Vagina (tissue), 2 donors: ENCODE data around the gene SAC3D1.

Experiments
- CTCF ChIP-seq, 3 experiments: fragments of 450-650 bp in 2 of 3; fragments of 200-600 bp in 1 of 3; sonication (generic) in 1 of 3; IDR thresholded peaks; one replicate each; pipeline ENCODE4 v1.5.1; 2017 to 2019; ENCODE audit warnings: antibody characterized with exemption in 3 of 3, mild to moderate bottlenecking in 2 of 3, moderate library complexity in 2 of 3
- POLR2A ChIP-seq, 2 donors: fragments of 450-650 bp; IDR thresholded peaks; one replicate each; pipeline ENCODE4 v1.6.1; 2017; ENCODE audit warnings: antibody characterized with exemption in 2 of 2, mild to moderate bottlenecking in 2 of 2, moderate library complexity in 2 of 2
- POLR2AphosphoS5 ChIP-seq, 2 donors: sonication (generic); formaldehyde crosslinking; IDR thresholded peaks; one replicate each; pipeline ENCODE4 v1.9.0; 2017; ENCODE audit warnings: antibody characterized with exemption in 2 of 2, mild to moderate bottlenecking in 2 of 2, low read depth in 1 of 2; ENCODE audit not compliant: insufficient read depth in 1 of 2

- TF ChIP-seq CTCF (IDR thresholded peaks at IDR 0.05) (no peak), POLR2A (IDR thresholded peaks at IDR 0.05) (no peak), POLR2AphosphoS5 (IDR thresholded peaks at IDR 0.05; ENCODE audit: insufficient read depth in 1 of 2, low read depth in 1 of 2) (no peak)
These were observed 42.1 kb upstream of the SAC3D1 start for GRCh38 chr11:64998690-64999431.
